Renal cortex interstitium (tissue), 11 donors: ENCODE results near the gene PLCZ1. TPM values are rescaled to one million over a fixed set of nuclear protein-coding genes. Genes with fewer than 3 reads are reported as not detected.
"Not testable (repeated sequence)": the region's sequence is repeated elsewhere in the genome, so short reads cannot be mapped to it uniquely, and the experiment has no call there.

Experiments
- DNase-seq, 11 donors: peaks; one replicate each; pipeline ENCODE4 v3.0.0-alpha.2; 2013; ENCODE audit warnings: low read depth in 9 of 11, low spot score in 4 of 11; ENCODE audit errors: extremely low read depth in 1 of 11
- polyA plus RNA-seq, 3 donors: library from polyadenylated mRNA; unstranded; fragments of 120-200 nt; gene quantifications; one replicate each; pipeline ENCODE4 v1.2.1, GENCODE V29; 2013; ENCODE audit not compliant: insufficient read length in 3 of 3

Gene PLCZ1
- polyA plus RNA-seq, 3 donors: 0.52 to 0.89 (median 0.72) TPM

DNA sequence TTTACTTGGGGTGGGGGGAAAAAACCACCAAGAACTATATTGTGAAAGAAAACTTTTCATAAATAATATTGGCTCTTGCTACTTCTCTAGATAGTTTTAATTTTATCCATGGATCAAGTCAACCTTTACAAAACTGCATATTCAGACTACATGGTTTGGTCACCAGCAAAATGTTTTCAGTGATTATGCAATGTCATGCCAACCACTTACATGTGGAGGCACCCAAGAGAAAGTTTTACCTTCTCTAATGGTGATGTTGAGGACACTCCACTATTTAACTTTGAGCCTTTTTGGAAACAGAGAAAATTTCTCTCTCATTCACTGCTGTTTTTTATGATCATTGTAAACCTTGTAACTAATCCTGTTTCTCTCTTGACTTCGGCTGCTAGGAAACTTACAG, 21.6 kb downstream of the PLCZ1 start:
- no peak for DNase-seq

GRCh38 chr12:18706798-18707197, 31.0 kb downstream of the PLCZ1 start:
- DNase-seq: no peak

DNA sequence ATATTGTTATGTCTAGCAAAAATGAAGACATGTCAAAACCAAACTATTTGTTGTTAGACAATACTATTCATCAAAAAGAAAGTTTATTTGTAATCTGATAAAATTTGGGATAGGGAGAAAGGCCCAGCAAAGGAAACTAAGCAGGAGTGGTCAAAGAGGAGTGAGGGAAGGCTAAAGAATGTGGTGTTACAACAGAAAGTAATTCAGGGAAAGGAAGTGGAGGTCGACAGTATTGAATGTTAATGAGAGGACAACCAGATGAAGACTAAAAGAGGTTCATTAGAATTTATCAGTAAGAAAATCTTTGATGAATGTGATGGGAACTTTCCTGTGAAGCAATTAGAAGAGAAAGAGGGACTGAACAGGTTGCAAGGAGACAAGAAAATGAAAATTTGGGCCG, 33.9 kb downstream of the PLCZ1 start:
- DNase-seq: no peak

DNA sequence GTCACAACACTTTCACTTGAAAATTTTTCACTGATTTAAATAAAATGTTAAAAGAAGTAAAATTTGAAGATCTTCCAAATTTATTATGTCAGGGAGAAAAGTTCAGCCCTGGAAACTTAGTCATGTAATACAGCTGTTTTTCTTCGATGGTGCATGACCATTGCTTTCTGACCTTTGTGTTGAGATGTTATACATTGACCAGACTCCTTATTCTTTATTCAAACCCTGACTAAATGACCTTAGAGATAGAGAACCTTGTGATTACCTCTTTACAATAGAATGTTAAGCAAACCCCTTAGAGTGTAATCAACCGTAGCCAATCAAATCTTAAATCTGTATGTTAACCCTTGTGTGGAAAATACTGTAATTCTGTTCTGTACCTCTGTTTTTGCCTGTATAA, 34.5 kb downstream of the PLCZ1 start:
- DNase-seq: peak in 2 of 11 donors; percentile 30 to 46

- no peak for DNase-seq
These were observed 37.5 kb downstream of the PLCZ1 start for GRCh38 chr12:18700271-18700670.

- DNase-seq: no peak
These were observed 40.7 kb downstream of the PLCZ1 start for GRCh38 chr12:18696971-18697602.

DNA sequence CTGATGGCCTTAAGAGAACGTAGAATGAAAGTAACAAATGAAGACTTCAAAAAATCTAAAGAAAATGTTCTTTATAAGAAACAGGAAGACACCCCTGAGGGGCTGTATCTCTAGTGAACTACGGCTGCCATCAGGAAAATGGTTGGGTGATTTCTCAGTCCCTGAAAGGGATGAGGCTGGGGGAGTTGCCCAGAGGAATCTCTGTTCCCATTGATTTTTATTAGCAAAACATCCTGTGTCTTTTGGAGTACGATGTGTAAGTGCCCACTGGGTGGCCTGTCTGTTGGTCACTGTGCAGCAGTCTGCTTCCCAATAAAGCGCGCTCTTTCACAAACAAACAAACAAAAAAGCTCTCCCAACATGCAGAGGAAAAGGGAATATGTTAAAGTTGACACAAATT, 43.8 kb downstream of the PLCZ1 start:
- not testable (repeated sequence) for DNase-seq

- no peak for DNase-seq
These were observed 47.2 kb downstream of the PLCZ1 start for GRCh38 chr12:18690653-18691052.

DNA sequence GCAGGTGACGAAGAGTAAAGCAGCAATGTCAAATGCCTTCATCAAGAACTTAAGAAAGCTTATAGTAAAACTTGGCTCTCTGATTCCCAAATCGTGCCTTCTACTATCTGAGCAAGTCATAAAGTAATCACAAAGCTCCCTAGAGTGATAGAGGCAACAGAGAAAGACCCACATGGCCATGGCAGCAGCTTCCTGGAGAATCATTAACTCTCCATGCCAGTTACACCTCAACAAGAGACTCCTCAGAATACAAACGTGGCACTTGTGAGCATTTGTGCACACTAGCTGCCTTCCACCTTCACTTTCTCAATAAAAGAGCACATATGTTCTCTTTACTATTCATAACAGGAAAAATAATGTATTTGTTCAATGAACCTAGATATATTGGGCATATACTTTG, 48.0 kb downstream of the PLCZ1 start:
- no peak for DNase-seq

DNA sequence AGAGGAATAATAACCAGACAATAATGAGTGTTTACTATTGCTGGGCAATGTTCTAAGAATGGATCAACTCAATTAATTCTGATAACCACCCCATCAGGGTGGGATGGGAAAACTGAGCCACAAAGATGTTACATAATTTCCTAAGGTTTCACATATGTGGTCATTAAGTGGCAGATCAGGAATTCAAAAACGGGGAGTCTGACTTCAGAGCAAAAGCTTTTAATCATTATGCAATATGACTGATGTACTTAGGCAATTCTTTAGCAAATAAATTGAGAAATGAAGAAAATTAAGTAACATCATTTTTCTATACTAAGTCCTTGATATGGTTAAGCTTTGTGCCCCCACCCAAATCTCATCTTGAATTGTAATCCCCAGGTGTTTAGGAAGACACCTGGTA, 53.4 kb downstream of the PLCZ1 start:
- no peak for DNase-seq

- DNase-seq: no peak
These were observed 54.3 kb downstream of the PLCZ1 start for GRCh38 chr12:18683327-18684013.

DNA sequence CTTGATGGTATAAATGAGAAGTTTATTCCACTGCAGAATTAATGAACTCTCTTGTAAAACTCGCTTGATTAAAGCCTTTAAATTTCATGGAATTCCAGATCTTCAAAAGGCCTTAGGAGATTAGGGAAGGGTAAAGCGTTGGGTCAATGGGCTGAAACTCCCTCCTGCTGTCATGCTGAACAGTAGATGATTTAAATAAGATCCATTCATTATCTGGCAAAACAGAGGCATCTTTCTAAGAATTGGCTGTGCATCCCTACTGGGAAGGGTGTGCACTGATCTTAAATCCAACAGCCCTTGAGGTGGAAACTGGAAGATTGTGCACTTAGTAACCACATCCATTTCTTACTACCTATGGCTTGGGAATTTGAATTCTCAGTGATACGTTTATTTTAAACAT, 56.0 kb downstream of the PLCZ1 start:
- DNase-seq: no peak

GRCh38 chr12:18676996-18677588, 60.7 kb downstream of the PLCZ1 start:
- DNase-seq: no peak

DNA sequence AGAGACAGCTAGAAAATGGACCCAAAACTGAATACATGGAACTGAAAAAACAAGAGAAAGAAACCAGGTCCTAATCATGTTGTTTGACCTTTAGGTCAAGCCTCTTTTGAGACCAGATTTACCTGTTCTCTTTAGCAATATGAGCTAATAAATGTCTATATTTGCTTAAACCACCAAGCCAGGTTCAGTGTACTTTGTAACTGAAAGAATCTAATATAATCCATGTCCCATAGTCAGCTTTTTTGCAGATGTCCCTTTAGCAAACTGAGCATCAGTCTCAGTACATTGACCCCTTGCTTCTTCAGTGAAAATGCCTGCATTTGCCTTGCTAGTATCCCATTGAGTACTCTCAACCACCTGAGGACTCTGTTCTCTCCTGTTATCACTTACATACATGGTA, 61.7 kb downstream of the PLCZ1 start:
- DNase-seq: no peak

- DNase-seq: no peak
These were observed 79.0 kb downstream of the PLCZ1 start for GRCh38 chr12:18658829-18659228.

- DNase-seq: no peak
These were observed 79.6 kb downstream of the PLCZ1 start for GRCh38 chr12:18658179-18658578.

GRCh38 chr12:18655351-18655750, 82.5 kb downstream of the PLCZ1 start:
- no peak for DNase-seq

- DNase-seq: no peak
These were observed 84.3 kb downstream of the PLCZ1 start for GRCh38 chr12:18653465-18653864.

GRCh38 chr12:18652596-18652995, 85.2 kb downstream of the PLCZ1 start:
- DNase-seq: no peak

DNA sequence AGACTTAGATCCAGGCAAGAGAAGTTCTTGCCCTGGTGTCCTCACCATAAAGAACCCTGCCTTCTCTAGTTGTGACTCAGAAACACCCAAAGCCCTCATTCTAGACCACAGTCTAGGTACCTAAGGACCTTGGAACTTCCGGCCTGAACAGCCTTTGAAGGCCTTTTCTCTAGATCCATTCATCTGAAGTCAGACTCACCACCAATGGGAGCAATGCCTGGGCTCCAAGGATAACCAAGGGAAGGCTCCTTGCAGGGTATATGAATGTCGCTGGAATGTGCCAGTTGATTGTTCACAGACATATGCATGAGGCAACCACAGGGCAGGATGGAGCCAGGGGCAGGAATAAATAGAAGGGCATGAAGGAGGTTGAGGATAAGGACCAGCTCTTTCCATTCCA, 86.3 kb downstream of the PLCZ1 start:
- DNase-seq: no peak
